Left renal cortex interstitium (tissue), 4 donors: ENCODE data around the gene DPY30. TPM values are rescaled to one million over a fixed set of nuclear protein-coding genes. Genes with fewer than 3 reads are reported as not detected.

Experiments
- DNase-seq, 4 donors: peaks; one replicate each; pipeline ENCODE4 v3.0.0-alpha.2; 2013; ENCODE audit warnings: low read depth in 4 of 4, low spot score in 2 of 4, missing footprints in 1 of 4
- polyA plus RNA-seq, 4 donors: library from polyadenylated mRNA; unstranded; fragments of 120-200 nt; gene quantifications; one replicate each; pipeline ENCODE4 v1.2.1, GENCODE V29; 2013; ENCODE audit not compliant: insufficient read length in 4 of 4

Gene DPY30
- polyA plus RNA-seq, 4 donors, result 95.1 to 109 (median 106) TPM

DNA sequence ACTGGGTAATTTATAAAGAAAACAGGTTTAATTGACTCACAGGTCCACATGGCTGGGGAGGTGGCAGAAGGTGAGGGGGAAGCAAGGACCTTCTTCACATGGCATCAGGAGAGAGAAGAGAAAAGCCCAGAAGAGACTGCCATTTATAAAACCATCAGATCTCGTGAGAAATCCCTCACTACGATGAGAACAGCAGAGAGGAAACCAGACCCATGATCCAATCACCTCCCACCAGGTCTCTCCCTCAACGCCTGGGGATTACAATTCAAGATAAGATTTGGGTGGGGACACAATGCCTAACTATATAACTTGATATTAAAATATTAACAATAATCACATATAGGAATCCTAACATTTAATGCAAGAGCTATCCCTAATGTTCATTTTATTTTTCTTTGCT is 60.6 kb downstream of the DPY30 start:
- DNase-seq, result no peak

DNA sequence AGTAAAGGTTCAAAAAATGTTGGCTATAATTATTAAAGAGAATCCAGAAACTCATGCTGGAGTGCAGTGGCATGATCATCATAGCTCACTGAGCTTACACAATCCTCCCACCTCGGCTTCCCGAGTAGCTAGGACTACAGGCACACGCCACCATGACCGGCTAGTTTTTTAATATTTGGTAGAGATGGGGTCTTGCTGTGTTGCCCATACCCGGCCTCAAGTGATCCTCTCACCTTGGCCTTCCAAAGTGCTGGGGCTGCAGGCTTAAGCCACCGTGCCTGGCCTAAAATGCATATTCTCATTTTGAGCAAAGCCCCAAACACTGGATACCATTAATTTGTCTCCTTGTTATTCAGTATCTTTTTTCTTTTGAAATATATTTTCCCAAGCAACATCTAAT is 61.2 kb downstream of the DPY30 start:
- DNase-seq, result no peak

Other genes with a start within 250 kb of the DPY30 start
- gene MEMO1, start 28.8 kb downstream of the DPY30 start, polyA plus RNA-seq, result 10 to 100 TPM; 33.7 to 41.0 (median 36.3) TPM
- gene SPAST, start 23.8 kb upstream of the DPY30 start, polyA plus RNA-seq, result 10 to 100 TPM; 26.5 to 31.3 (median 29.4) TPM
- gene SLC30A6, start 126.1 kb upstream of the DPY30 start, polyA plus RNA-seq, result 10 to 100 TPM; 23.4 to 29.6 (median 26.9) TPM
- gene NLRC4, start 225.1 kb upstream of the DPY30 start, polyA plus RNA-seq, result 1 to 10 TPM in 1 of 4 donors, under 1 TPM in 3; 0.86 to 1.1 (median 0.96) TPM
- gene YIPF4, start 238.1 kb upstream of the DPY30 start, polyA plus RNA-seq, result 10 to 100 TPM; 60.4 to 73.4 (median 66.6) TPM